Mucosa of rectum (tissue), 2 donors: ENCODE data around the gene TSC2.
"Not testable (repeated sequence)": the region's sequence is repeated elsewhere in the genome, so short reads cannot be mapped to it uniquely, and the experiment has no call there.

ENCODE experiments used
- H3K27ac ChIP-seq, 2 donors: one replicate each; pipeline ENCODE4 v1.7.0; 2013; ENCODE audit warnings: inconsistent platforms in 2 of 2, low read depth in 2 of 2, low read length in 2 of 2
- H3K27me3 ChIP-seq, 2 donors: one replicate each; pipeline ENCODE4 v1.7.0; 2013; ENCODE audit warnings: low read length in 2 of 2; ENCODE audit not compliant: control insufficient read depth in 2 of 2, insufficient read depth in 2 of 2
- H3K36me3 ChIP-seq, 2 donors: one replicate each; pipeline ENCODE4 v1.7.0; 2013; ENCODE audit warnings: low read length in 2 of 2; ENCODE audit not compliant: control insufficient read depth in 2 of 2, insufficient read depth in 2 of 2
- H3K4me1 ChIP-seq, 2 donors: one replicate each; pipeline ENCODE4 v1.7.0; 2013; ENCODE audit warnings: low read length in 2 of 2, mild to moderate bottlenecking in 1 of 2; ENCODE audit not compliant: control insufficient read depth in 2 of 2, insufficient read depth in 2 of 2
- H3K4me3 ChIP-seq, 2 donors: one replicate each; pipeline ENCODE4 v1.7.0; 2013; ENCODE audit warnings: low read length in 2 of 2
- H3K9ac ChIP-seq, 2 donors: one replicate each; pipeline ENCODE4 v1.7.0; 2013; ENCODE audit warnings: low read length in 2 of 2, low read depth in 1 of 2, mild to moderate bottlenecking in 1 of 2
- H3K9me3 ChIP-seq, 2 donors: one replicate each; pipeline ENCODE4 v1.7.0; 2013; ENCODE audit warnings: low read length in 2 of 2; ENCODE audit not compliant: control insufficient read depth in 2 of 2
- donor health status: healthy.
- donor health status: Normal muscosa, but diverticular disease.

Gene TSC2

GRCh38 chr16:2031081-2031577, 16.7 kb upstream of the TSC2 start:
- Histone ChIP-seq H3K9ac (no peak overlapping the region), H3K27ac (peak overlapping the region; percentile 7 to 9), H3K4me3 (no peak overlapping the region), H3K4me1 (peaks cover 21 to 33% of the 10 kb centered on the region in 2 donors), H3K9me3 (no peaks in the 10 kb centered on the region), H3K36me3 (peaks cover 2 to 4% of the 10 kb centered on the region in 2 donors), H3K27me3 (no peaks in the 10 kb centered on the region)

- H3K9me3 ChIP-seq: no peaks in the 10 kb centered on the region
- H3K9ac ChIP-seq: peak overlapping the region; percentile 3 to 43
- H3K4me1 ChIP-seq: peaks cover 28 to 36% of the 10 kb centered on the region in 2 donors
- peaks cover 5 to 10% of the 10 kb centered on the region in 2 donors for H3K36me3 ChIP-seq
- H3K27ac ChIP-seq: peak overlapping the region; percentile 74 to 82
- H3K4me3 ChIP-seq: no peak overlapping the region
- no peaks in the 10 kb centered on the region for H3K27me3 ChIP-seq
Measured at GRCh38 chr16:2032285-2033056, 15.3 kb upstream of the TSC2 start.

- H3K9me3 ChIP-seq: no peaks in the 10 kb centered on the region
- peak overlapping the region in 1 of 2 donors; percentile 43 for H3K9ac ChIP-seq
- H3K36me3 ChIP-seq: peaks cover 5 to 10% of the 10 kb centered on the region in 2 donors
- no peaks in the 10 kb centered on the region for H3K27me3 ChIP-seq
- peak overlapping the region; percentile 15 to 35 for H3K4me3 ChIP-seq
- H3K4me1 ChIP-seq: peaks cover 28 to 33% of the 10 kb centered on the region in 2 donors
- peak overlapping the region; percentile 74 to 82 for H3K27ac ChIP-seq
Measured at GRCh38 chr16:2033057-2033908, 14.5 kb upstream of the TSC2 start.

GRCh38 chr16:2033909-2034695, 13.7 kb upstream of the TSC2 start:
- H3K27me3 ChIP-seq, H3K9me3 ChIP-seq: not testable (repeated sequence)
- Histone ChIP-seq H3K4me1 (peaks cover 29 to 34% of the 10 kb centered on the region in 2 donors), H3K36me3 (peaks cover 5 to 10% of the 10 kb centered on the region in 2 donors), H3K4me3 (peak overlapping the region; percentile 15 to 35), H3K27ac (peak overlapping the region; percentile 74 to 82), H3K9ac (peak overlapping the region in 1 of 2 donors; percentile 43)

GRCh38 chr16:2034696-2035430, 12.9 kb upstream of the TSC2 start:
- H3K27me3 ChIP-seq: no peaks in the 10 kb centered on the region
- H3K27ac ChIP-seq: peak overlapping the region; percentile 79 to 81
- H3K9ac ChIP-seq: peak overlapping the region; percentile 32 to 54
- peaks cover 37 to 42% of the 10 kb centered on the region in 2 donors for H3K4me1 ChIP-seq
- H3K9me3 ChIP-seq: no peaks in the 10 kb centered on the region
- H3K4me3 ChIP-seq: no peak overlapping the region
- peaks cover 3 to 8% of the 10 kb centered on the region in 2 donors for H3K36me3 ChIP-seq

- peaks cover 45 to 47% of the 10 kb centered on the region in 2 donors for H3K4me1 ChIP-seq
- H3K27ac ChIP-seq: peak overlapping the region; percentile 79 to 81
- H3K9me3 ChIP-seq: no peaks in the 10 kb centered on the region
- peak overlapping the region in 1 of 2 donors; percentile 54 for H3K9ac ChIP-seq
- H3K27me3 ChIP-seq: no peaks in the 10 kb centered on the region
- H3K4me3 ChIP-seq: no peak overlapping the region
- H3K36me3 ChIP-seq: peaks cover 3 to 6% of the 10 kb centered on the region in 2 donors
Measured at GRCh38 chr16:2035431-2036199, 12.2 kb upstream of the TSC2 start.

GRCh38 chr16:2036200-2036966, 11.4 kb upstream of the TSC2 start:
- peak overlapping the region in 1 of 2 donors; percentile 54 for H3K9ac ChIP-seq
- no peak overlapping the region for H3K4me3 ChIP-seq
- peaks cover 52 to 55% of the 10 kb centered on the region in 2 donors for H3K4me1 ChIP-seq

GRCh38 chr16:2037115-2037514, 10.7 kb upstream of the TSC2 start:
- H3K9ac ChIP-seq: no peak overlapping the region
- H3K4me1 ChIP-seq: peaks cover 59 to 62% of the 10 kb centered on the region in 2 donors
- no peaks in the 10 kb centered on the region for H3K9me3 ChIP-seq
- H3K27ac ChIP-seq: peak overlapping the region; percentile 75 to 81
- H3K36me3 ChIP-seq: peaks cover 3 to 6% of the 10 kb centered on the region in 2 donors
- no peaks in the 10 kb centered on the region for H3K27me3 ChIP-seq
- no peak overlapping the region for H3K4me3 ChIP-seq

More at GRCh38 chr16:2036200-2036966, 11.4 kb upstream of the TSC2 start:
- no peaks in the 10 kb centered on the region for H3K9me3 ChIP-seq
- no peaks in the 10 kb centered on the region for H3K27me3 ChIP-seq
- H3K36me3 ChIP-seq: peaks cover 3 to 6% of the 10 kb centered on the region in 2 donors
- peak overlapping the region; percentile 79 to 81 for H3K27ac ChIP-seq
